Activated T-cell treated with anti-CD3 and anti-CD28 coated beads for 48 hours (primary cell): ENCODE data around the gene GAMT.
"Not testable (repeated sequence)": the region's sequence is repeated elsewhere in the genome, so short reads cannot be mapped to it uniquely, and the experiment has no call there.

Source experiments
- DNase-seq: peaks from one replicate; pipeline ENCODE4 v3.0.0-alpha.2; 2020; ENCODE audit warnings: low read depth

GAMT gene

GRCh38 chr19:1401138-1401888 is at the start of gene GAMT:
Gene GAMT, minus strand, starts transcription at chr19:1401542. Its CDS starts 66 bp downstream, at chr19:1401476.
- DNase-seq = peak; percentile 62

- no peak for DNase-seq
Measured at GRCh38 chr19:1449467-1450442, 48.4 kb upstream of the GAMT start, which contains the start of gene APC2. Gene APC2, plus strand, starts transcription at chr19:1450121. Its CDS starts 2,881 bp downstream, at chr19:1453002.

DNA sequence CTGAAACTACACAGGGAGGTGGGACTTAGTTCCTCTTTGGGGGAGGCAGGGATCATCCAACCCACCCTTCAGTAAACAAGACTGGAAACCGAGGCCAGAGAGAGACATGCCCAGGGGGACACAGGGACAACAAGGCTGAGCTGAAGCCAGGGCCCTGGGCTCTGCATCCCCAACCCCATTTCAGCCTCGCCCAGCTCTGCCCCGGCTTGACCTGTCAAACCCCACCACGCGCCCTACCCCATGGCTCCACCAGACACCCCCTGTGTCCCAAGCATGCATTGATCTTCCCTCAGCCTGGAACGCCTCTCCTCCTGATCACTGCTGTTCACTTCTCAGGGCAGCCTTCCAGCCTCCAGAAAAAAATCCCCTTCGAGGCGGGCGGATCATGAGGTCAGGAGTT is 46.6 kb upstream of the GAMT start:
- no peak for DNase-seq

- no peak for DNase-seq
Measured at GRCh38 chr19:1447504-1447903, 46.2 kb upstream of the GAMT start.

GRCh38 chr19:1446713-1447481 is 45.6 kb upstream of the GAMT start:
- no peak for DNase-seq

GRCh38 chr19:1445932-1446712 is 44.8 kb upstream of the GAMT start:
- no peak for DNase-seq

GRCh38 chr19:1445185-1445931 is 44.0 kb upstream of the GAMT start:
- peak; percentile 83 for DNase-seq

DNA sequence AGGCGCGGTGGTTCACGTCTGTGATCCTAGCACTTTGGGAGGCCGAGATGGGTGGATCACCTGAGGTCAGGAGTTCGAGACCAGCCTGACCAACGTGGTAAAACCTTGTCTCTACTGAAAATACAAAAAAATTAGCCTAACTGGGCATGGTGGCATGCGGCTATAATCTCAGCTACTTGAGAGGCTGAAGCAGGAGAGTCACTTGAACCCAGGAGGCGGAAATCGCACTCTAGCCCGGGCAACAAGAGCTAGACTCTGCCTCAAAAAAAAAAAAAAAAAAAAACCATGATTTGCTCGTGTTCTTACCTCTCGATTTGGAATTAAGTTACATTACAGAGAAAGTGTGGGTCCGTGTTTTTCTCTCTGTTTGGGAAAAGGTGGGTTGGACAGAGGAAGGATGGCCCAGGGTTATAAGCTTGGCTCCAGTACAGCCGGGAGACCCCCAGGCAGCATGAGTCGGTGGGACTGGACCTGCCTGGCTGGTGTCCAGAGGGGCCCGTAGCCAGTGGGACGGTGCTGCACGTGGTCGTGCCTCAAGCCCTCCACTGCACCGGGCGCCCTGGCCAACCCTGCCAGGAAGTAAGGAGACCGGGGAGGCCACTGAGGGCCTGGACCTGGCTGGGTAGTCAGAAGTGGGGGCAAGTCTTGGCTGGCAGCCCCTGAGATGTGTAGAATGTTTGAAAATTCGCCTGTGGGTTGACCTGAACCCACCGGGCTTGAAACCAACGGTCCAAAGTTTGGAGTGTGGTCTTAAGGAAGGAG is 40.5 kb upstream of the GAMT start:
- no peak for DNase-seq

- no peak for DNase-seq
Measured at GRCh38 chr19:1441022-1441426, 39.7 kb upstream of the GAMT start.

DNA sequence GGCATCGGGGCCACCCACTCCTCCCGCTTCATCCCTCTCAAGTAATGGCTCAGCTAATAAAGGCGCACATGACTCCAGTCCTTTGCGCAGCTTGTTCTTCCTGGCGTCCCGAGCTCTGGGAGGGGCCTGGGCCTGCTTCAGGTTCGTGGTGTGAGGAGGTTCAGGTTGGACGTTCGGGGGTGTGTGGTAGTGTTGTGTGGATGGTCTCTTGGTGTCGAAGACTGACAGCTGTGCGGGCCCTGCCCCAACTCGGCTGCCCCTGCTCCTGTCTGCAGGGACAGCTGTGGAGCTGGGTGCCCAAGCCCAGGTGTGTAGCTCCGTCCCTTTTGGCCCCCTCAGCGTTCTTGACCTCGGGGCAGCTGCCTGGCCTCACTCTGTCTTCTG is 39.1 kb upstream of the GAMT start:
- no peak for DNase-seq

DNA sequence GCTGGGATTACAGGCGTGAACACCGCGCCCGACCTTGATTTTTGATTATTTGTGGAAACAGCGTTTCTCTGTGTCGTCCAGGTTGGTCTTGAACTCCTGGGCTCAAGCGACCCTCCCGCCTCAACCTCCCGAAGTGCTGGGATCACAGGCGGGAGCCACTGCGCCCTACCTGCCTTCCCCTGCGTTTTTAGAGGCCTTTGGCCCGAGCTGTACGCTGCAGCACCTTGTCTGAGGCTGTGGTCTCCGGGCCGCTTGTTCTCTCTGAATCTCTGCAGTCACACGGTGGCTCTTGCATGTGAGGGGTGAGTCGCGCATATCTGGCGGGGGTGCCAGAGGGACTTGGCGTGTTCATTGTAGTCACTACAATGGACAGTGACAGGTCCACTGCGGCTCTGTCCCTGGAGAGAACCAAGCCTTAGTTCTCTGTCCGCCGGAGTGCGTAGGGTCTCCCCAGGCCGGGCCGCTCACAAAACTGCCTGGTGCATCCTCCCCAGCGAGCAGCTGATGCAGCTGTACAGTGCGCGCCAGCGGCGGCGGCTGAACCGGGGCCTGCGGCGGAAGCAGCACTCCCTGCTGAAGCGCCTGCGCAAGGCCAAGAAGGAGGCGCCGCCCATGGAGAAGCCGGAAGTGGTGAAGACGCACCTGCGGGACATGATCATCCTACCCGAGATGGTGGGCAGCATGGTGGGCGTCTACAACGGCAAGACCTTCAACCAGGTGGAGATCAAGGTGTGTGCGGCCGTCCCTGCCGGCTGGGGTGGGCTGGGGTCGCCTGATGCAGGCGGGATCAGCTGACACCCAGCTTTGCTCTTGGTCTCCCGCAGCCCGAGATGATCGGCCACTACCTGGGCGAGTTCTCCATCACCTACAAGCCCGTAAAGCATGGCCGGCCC is 38.4 kb upstream of the GAMT start:
- DNase-seq = not testable (repeated sequence)

DNA sequence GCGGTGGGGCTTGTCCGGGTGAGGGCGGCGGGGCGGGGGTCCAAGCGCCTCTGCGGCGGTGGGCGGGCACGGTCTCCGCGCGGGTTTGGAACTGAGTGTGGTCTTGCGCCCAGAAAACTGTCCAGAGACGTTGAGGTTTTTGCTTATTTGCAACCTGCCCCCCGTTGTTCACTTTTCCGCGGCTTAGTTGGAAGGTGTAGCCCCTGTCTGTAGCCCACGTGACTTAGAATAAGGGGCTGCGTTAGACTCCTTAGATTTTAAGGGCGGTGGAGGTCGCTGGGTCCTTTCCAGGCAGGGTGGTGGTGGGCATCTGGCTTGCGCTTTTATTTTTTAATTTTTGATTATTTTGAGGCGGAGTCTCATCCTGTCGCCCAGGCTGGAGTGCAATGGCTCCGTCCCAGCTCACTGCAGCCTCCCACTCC is 37.6 kb upstream of the GAMT start:
- DNase-seq = no peak

DNA sequence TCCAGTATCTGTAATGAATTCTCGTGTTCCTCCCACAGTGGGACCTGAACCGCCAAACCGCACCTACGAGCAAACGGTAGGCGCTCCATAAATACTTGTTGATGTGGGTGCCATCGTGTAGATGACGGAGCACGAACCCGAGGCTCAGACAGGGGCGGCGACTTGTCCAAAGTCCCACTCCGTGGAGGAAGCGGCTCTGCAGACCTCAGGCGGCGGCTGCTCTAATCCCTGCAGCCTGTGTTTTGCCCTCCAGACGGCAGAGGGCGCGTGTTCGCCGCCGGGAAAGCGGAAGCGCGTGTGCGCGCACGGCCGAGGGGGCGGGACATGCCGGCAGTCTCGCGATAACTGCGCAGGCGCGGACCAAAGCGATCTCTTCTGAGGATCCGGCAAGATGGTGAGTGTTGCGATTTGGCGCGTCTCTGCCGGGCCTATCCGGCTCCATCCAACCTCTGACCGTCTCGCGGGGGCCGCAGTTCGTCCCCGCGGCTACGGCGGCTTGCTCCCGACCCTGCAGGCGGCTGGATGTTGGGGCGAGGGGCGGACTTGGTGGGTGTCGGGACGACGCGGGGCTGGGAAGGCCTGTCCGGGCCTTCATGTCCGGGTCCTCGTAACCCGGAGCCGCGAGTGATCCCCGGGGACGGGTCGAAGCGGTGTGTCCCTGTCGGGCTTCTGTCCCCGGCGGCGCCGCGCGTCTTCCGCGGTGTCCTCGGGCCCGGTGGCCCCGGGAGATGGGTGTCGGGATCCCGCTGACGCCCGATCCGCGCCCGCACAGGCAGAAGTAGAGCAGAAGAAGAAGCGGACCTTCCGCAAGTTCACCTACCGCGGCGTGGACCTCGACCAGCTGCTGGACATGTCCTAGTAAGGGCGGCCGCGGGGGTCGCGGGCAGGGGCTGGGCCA is 36.9 kb upstream of the GAMT start, which contains the start of gene RPS15:
Gene RPS15 (plus strand): TSS at position 362 of the 898 bp plus-strand sequence. CDS start 30 bp downstream, at position 392.
- DNase-seq = peak; percentile 96

DNA sequence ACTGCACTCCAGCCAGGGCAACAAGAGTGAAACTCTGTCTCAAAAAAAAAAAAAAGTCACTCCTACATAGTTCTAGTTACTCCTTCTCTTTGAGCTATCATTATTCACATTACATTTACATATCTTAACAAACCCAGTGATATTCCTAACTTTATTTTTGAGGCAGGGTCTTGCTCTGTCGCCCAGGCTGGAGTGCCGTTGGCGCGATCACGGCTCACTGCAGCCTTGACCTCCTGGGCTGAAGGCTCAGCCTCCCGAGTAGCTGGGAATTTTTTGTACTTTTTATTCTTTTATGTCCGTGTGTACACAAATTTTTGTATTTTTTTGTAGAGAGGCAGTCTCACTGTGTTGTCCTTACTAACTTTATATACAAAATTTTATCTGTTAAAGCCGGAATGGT is 36.3 kb upstream of the GAMT start:
- DNase-seq = no peak

DNA sequence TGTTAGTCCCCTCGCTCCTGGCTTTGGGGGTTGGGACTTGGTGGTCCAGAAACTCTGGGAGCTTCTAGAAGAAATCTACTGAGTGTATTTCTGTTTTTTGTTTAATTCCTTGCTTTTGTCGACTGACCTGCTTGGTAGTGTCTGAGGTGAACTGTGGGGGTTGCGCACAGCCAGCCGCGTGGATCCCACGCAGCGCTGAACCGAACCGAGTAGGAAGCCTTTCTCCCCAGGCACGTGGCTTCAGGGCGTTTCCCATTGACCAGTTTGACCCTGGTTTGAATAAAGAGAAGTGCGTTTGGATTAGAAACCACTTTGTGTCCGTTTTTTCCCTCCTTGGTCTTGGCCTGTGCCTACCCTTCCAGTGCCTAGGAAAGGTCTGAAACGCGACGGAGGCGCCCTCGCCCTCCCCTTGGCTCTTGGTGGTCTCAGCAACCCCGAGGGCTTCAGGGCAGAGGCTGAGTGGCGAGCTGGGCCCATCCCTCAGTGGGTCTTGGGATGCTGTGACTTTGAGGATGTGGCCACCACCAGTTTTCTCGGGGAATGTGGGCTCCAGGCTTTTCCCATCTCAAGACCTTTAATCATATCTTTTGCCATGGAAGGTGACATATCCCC is 34.1 kb upstream of the GAMT start:
- DNase-seq = no peak

- no peak for DNase-seq
Measured at GRCh38 chr19:1434577-1435060, 33.3 kb upstream of the GAMT start.

- no peak for DNase-seq
Measured at GRCh38 chr19:1434040-1434366, 32.7 kb upstream of the GAMT start.
